Measurements from ENCODE around the gene PTPA.

Gene PTPA

GRCh38 chr9:129135476-129135875 lies 24.3 kb downstream of the PTPA start:
- Mint-ChIP-seq H3K27ac (no peak overlapping the region), H3K9me3 (no peaks in the 10 kb centered on the region), H3K4me3 (no peak overlapping the region), H3K4me1 (ENCODE audit: low read depth) (peaks cover 23% of the 10 kb centered on the region), H3K27me3 (no peaks in the 10 kb centered on the region), H3K36me3 (ENCODE audit: low read depth) (peaks cover 42% of the 10 kb centered on the region)

GRCh38 chr9:129136446-129137035 lies 25.3 kb downstream of the PTPA start:
- Mint-ChIP-seq H3K27ac (no peak overlapping the region), H3K27me3 (no peaks in the 10 kb centered on the region), H3K4me3 (no peak overlapping the region), H3K9me3 (no peaks in the 10 kb centered on the region), H3K4me1 (ENCODE audit: low read depth) (peaks cover 29% of the 10 kb centered on the region), H3K36me3 (ENCODE audit: low read depth) (peaks cover 32% of the 10 kb centered on the region)

- no peaks in the 10 kb centered on the region for H3K27me3 Mint-ChIP-seq
- H3K27ac Mint-ChIP-seq = no peak overlapping the region
- peaks cover 28% of the 10 kb centered on the region for H3K36me3 Mint-ChIP-seq (ENCODE audit: low read depth)
- H3K4me1 Mint-ChIP-seq (ENCODE audit: low read depth) = peaks cover 34% of the 10 kb centered on the region
- H3K4me3 Mint-ChIP-seq = no peak overlapping the region
- H3K9me3 Mint-ChIP-seq = no peaks in the 10 kb centered on the region
Measured at GRCh38 chr9:129137292-129138143, 26.3 kb downstream of the PTPA start.

DNA sequence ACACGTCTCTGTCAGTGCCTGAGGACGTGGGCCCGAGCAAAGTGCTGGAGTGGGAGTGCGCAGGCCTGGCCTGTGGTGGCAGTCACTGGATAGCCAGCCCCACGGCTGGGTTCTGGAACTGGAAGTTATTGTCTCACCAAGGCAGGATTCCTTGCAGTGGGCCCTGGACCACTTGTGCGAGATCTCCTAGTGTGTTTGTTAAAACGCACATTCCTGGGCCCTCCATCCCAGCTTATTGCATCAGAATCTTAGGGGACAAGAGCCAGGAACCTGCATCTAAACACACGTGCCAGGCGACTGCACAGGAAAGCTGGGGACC lies 26.9 kb downstream of the PTPA start:
- H3K27ac Mint-ChIP-seq = no peak overlapping the region
- H3K36me3 Mint-ChIP-seq (ENCODE audit: low read depth) = peaks cover 33% of the 10 kb centered on the region
- H3K4me1 Mint-ChIP-seq (ENCODE audit: low read depth) = peaks cover 40% of the 10 kb centered on the region
- H3K9me3 Mint-ChIP-seq = no peaks in the 10 kb centered on the region
- no peaks in the 10 kb centered on the region for H3K27me3 Mint-ChIP-seq
- no peak overlapping the region for H3K4me3 Mint-ChIP-seq

DNA sequence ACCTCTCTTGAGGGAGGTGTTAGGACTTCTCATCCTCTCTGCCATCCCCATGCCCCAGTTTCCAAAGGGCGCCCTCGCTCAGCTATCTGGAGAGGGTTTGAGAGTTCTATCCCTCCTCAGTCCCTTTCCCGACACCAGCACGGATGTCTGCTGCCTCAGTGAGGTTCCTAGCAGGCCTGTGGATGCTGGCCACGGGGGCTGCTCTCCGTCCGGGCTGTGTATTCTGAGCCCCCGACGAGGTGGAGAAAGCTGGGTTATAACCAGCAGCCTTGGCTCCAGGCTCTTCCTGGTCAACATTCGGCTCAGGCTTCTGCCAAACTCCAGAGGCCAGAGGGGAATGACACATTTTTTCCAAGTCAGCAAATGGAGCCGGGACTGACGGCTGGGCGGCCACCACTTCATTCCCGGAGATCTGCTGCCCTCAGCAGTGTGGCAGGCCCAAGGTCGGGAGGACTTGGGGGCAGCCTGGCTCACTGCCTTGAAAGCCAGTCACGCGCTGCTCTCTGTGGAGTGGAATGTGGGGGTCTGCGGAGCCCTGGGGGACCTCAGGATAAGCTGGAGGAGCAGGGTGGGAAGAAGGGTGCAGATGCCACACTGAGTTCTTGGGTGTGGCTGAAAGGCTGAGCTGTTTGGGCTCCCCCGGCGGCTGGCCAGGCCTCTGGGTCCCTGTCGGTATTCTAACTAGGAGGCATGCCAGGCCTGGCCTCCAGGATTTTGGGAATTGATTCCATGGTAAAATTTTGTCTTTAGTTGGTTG lies 27.4 kb downstream of the PTPA start:
- Mint-ChIP-seq H3K4me1 (ENCODE audit: low read depth) (peaks cover 42% of the 10 kb centered on the region), H3K27me3 (no peaks in the 10 kb centered on the region), H3K9me3 (no peaks in the 10 kb centered on the region), H3K4me3 (peak overlapping the region; percentile 81), H3K36me3 (ENCODE audit: low read depth) (peaks cover 31% of the 10 kb centered on the region), H3K27ac (peak overlapping the region; percentile 92)

- Mint-ChIP-seq H3K9me3 (no peaks in the 10 kb centered on the region), H3K4me3 (peak overlapping the region; percentile 81), H3K27me3 (no peaks in the 10 kb centered on the region), H3K27ac (peak overlapping the region; percentile 92), H3K36me3 (ENCODE audit: low read depth) (peaks cover 32% of the 10 kb centered on the region), H3K4me1 (ENCODE audit: low read depth) (peaks cover 47% of the 10 kb centered on the region)
Measured at GRCh38 chr9:129139233-129139992, 28.2 kb downstream of the PTPA start.

GRCh38 chr9:129139993-129140396 lies 28.8 kb downstream of the PTPA start:
- no peaks in the 10 kb centered on the region for H3K27me3 Mint-ChIP-seq
- H3K4me3 Mint-ChIP-seq = peak overlapping the region; percentile 81
- no peaks in the 10 kb centered on the region for H3K9me3 Mint-ChIP-seq
- peaks cover 32% of the 10 kb centered on the region for H3K36me3 Mint-ChIP-seq (ENCODE audit: low read depth)
- H3K4me1 Mint-ChIP-seq (ENCODE audit: low read depth) = peaks cover 47% of the 10 kb centered on the region
- peak overlapping the region; percentile 92 for H3K27ac Mint-ChIP-seq

GRCh38 chr9:129140397-129141065 lies 29.3 kb downstream of the PTPA start:
- Mint-ChIP-seq H3K4me1 (ENCODE audit: low read depth) (peaks cover 47% of the 10 kb centered on the region), H3K9me3 (no peaks in the 10 kb centered on the region), H3K27me3 (no peaks in the 10 kb centered on the region), H3K4me3 (peak overlapping the region; percentile 81), H3K27ac (peak overlapping the region; percentile 92), H3K36me3 (ENCODE audit: low read depth) (peaks cover 27% of the 10 kb centered on the region)

DNA sequence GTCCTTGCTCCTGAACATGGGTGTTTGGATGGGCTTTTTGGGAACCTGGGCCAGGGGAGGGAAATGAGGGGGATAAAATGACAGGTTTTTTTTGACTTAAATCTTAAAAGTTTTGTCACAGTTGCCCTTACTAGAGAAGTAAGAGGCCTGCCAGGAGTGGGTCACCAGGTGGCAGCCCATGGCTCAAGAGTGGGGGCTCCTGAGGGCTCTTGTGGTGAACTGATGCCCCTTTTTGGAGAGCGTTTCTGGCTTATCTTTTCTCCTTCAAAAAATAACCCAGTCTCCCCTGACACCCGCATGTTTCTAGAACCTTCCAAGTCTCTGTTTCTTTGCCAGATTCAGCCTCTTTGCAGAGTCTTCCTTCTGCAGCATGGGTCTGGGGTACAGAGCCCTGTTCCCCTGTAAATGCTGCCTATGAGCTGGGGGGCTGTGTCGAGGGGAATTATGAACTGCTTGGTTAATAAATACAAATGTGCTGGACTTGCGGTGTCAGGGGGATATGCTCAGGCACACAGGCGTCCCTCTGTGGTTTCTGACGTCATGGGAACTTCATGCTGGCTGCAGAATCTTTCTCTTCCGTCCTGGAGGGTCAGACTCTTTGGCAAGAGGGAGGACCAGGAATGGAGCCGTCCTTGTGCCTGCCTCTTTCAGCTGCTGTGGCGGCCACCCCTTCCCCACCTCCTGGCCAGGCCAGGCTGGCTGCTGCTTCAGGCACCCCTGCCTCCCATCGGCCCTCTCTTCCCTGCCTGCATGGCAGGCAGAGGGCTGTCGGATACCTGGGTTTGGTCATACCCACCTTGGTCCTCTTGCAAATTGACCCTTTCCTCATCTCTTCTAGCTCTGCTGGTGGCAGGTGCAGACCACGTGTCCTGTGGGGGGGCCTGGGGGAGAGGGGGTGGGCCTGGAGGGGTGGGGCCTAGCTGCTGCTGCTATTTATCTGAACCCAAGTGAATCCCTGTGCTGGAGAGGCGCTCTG lies 30.1 kb downstream of the PTPA start:
- Mint-ChIP-seq H3K4me3 (peak overlapping the region; percentile 81), H3K9me3 (no peaks in the 10 kb centered on the region), H3K36me3 (ENCODE audit: low read depth) (peaks cover 22% of the 10 kb centered on the region), H3K27ac (peak overlapping the region; percentile 92), H3K27me3 (no peaks in the 10 kb centered on the region), H3K4me1 (ENCODE audit: low read depth) (peaks cover 47% of the 10 kb centered on the region)

DNA sequence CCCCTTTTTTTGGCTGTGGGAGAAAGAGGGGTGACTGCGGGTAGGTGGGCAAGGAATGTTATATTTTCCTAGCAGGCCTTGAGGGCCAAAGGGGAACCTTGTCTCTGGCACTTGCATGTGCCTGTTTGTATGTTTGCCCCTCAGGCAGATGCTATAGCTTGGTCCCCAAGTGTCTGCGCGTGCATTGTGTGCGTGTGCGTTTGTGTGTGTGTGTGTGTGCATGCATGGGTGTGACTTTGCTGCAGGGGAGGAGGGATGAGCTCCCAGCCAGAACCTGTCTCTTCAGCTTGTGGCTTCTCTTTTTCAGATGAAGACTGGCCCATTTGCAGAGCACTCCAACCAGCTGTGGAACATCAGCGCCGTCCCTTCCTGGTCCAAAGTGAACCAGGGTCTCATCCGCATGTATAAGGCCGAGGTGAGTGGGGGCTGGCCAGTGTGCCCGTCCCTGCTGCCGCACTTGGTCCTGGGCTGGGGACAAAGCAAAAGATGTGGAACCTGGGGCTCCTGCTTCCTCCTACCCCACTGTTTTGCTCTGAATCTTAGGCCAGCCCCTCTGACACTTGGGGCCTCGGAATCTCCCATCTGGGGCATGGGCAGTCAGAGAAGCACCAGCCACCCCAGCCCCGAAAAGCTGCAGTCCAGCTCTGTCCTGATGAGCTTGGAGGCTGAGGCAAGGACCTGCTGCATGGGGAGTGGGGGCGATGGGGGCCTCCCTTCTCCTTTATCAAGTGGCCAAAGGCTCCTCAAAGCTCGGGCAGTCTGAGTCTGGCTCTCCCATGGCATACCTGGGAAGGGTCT lies 31.1 kb downstream of the PTPA start:
- Mint-ChIP-seq H3K27me3 (no peaks in the 10 kb centered on the region), H3K27ac (peak overlapping the region; percentile 21), H3K4me3 (peak overlapping the region; percentile 39), H3K4me1 (ENCODE audit: low read depth) (peaks cover 47% of the 10 kb centered on the region), H3K9me3 (no peaks in the 10 kb centered on the region), H3K36me3 (ENCODE audit: low read depth) (peaks cover 19% of the 10 kb centered on the region)

DNA sequence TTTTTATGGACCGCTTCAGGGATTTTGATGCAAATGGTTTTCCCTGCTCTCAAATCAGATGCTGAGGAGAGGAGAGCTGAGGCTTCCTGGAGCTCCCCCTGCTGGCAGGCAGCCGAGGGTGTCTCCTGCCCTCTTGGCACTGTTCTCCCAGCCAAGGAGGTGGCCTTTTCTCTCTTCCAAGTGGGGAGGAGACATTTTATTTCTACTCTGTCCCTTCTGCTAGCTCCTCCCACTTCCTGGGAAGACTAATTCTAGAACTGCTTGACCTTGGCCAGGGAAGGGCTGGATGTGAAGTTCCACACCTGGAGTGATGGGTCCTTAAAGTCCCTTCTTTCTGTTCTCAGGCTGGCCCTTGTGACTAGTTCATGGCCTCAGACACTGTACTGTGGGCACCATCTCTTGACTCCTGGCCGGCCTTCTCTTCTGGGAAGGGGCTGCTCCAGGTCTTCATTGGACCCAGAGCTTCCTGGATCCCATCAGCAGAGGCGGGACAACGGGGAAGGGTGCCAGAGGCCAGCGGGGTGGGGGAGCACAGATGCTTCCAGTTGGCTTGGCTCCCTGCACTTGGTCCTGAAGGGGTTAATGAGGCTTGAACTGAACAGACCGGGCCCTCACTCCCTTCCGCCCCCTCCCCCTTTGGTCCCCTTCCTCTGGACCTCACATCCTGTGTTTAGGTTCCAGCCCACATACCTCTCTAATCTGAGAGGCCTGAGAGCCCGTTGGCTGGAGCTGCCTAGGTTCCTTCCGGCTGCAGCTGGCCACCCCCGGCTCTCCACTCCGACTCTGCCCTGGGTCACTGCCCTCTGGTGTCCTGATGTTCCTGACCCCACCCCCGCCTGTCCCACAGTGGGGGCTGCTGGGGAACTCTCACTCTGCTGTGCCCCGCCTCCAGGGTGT lies 32.1 kb downstream of the PTPA start:
- Mint-ChIP-seq H3K4me3 (no peak overlapping the region), H3K9me3 (no peaks in the 10 kb centered on the region), H3K36me3 (ENCODE audit: low read depth) (peaks cover 11% of the 10 kb centered on the region), H3K27ac (no peak overlapping the region), H3K27me3 (no peaks in the 10 kb centered on the region), H3K4me1 (ENCODE audit: low read depth) (peaks cover 47% of the 10 kb centered on the region)

GRCh38 chr9:129145316-129145715 lies 34.1 kb downstream of the PTPA start:
- H3K27ac Mint-ChIP-seq = no peak overlapping the region
- H3K27me3 Mint-ChIP-seq = no peaks in the 10 kb centered on the region
- H3K36me3 Mint-ChIP-seq (ENCODE audit: low read depth) = peaks cover 11% of the 10 kb centered on the region
- no peak overlapping the region for H3K4me3 Mint-ChIP-seq
- H3K9me3 Mint-ChIP-seq = no peaks in the 10 kb centered on the region
- peaks cover 36% of the 10 kb centered on the region for H3K4me1 Mint-ChIP-seq (ENCODE audit: low read depth)

All from stimulated activated naive CD8-positive, alpha-beta T cell treated with anti-CD3 and anti-CD28 coated beads, Interleukin-15, Interleukin-2, amounts not matched to agents 100 ng/mL and 50 ng/mL, for 24 hours (primary cell).